HG03439 (cell line): ENCODE data around the gene SCARB1.

Experiments
- ATAC-seq: cut with Tn5 transposase; IDR thresholded peaks from one replicate; pipeline ENCODE4 v1.9.1; 2021; ENCODE audit warnings: mild to moderate bottlenecking, moderate library complexity; ENCODE audit not compliant: unreplicated experiment

The SCARB1 gene

DNA sequence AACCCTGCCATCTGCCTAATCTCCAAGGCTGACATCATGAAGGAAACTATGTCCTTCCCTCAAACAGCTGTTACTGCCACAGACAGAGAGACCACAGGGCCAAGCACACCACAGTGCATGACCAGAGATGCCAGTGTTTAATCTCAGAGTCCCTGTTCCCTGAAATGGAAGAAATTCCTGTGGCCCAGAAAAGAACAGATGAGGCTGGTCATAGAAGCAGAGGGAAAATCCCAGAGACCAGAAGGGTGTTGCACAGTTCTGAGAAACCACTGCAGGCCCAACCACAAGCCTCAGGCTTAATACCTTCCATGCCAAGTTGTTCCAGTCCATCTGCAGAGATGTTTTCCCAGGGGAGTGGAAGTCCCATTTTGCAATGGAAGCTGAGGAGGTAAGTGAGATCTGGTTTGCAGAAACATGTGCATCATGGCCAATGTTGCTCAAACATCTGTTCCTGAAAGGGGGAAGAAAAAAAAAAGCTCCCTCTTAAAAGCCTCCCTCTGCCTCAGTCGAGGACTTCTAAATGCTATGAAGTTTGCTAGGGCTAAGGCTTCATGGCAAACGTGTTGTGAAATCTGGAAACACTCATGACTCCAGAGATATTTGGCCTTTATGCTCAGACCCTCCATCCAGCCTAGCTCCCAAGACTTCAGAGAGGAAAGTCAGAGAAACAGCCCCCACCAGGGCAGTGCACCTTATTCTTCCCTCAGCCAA, 98.6 kb downstream of the SCARB1 start:
- ATAC-seq, result no peak

DNA sequence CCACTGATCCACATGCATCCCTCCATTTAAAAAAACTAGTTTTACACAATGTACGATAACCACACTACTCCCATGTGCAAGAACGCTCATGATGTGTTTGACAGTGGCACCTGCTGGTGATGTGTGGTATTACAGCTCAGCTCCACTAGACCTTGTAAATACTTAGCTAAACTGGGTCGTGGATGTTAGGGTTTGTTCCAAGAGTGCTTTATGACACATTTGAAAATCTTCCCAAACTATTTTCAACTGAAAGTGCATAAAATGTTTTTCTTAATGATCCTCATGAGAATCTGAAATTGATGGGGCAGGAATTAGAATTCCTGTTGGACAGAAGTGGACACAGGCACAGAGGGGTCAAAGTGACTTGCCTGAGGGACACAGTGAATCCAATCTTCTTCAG, 99.2 kb downstream of the SCARB1 start:
- no peak for ATAC-seq

DNA sequence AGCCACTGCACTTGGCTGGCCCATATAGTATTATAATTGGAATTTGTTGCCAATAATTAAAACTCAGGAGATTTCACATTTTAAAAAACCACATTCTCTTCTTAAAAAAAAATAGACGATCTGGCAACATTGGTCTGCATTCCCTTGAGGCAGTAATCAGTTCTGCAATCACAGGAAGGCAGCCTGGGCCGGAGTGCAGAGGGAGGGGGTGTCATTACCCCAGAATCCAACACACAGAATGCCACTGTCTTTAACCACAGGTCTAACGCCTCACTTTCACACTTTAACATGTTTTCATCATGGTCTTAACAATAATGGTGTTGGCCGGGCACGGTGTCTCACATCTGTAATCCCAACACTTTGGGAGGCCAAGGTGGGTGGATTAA, 100.1 kb downstream of the SCARB1 start:
- ATAC-seq, result no peak

DNA sequence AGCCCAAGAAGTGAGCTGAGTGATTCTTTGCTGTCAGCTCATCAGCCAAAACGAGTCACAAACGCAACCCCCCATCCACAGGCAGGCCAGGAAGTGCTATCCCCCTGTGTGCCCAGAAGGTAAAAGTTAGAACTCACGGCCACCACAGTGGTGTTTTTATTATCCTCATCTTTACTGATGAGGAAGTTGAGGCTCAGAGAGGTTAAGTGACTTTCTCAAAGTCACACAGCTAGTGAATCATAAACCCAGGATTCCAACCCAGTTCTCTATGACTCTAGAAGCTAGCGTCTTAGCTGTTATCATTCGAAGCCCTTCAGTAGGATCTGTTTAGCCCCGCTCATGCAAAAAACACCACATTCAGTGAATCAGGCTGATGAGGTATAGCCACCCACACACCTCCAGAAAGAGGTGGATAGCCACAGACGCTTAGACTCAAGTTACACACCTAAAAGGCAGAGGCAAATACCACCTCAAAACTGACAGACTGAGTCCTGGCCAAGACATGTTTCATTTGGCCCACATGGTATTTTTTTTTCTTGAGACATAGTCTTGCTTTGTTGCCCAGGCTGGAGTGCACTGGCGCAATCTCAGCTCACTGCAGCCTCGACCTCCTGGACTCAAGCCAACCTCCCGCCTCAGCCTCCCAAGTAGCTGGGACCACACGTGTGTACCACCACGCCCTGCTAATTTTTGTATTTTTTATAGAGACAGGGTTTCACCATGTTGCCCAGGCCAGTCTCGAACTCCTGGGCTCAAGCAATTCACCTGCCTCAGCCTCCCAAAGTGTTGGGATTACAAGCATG, 100.7 kb downstream of the SCARB1 start:
- no peak for ATAC-seq

DNA sequence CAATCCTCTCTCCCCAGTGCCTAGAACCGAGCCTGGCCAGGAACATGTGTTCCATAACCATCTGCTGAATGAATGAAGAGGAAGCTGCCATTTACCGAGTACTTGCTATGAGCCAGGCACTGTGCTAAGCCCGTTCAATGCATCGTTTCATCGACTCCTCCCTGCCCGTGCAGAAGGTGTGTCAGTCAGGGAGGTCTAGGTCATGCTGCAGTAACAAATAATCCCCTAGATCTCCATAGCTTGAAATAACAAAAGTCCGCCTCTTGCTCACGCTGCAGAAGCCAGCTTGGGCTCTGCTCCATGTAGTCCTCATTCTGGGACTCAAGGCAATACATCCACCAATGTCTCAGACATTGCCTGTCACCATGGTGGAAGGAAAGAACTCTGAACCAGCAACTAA, 101.3 kb downstream of the SCARB1 start:
- no peak for ATAC-seq

DNA sequence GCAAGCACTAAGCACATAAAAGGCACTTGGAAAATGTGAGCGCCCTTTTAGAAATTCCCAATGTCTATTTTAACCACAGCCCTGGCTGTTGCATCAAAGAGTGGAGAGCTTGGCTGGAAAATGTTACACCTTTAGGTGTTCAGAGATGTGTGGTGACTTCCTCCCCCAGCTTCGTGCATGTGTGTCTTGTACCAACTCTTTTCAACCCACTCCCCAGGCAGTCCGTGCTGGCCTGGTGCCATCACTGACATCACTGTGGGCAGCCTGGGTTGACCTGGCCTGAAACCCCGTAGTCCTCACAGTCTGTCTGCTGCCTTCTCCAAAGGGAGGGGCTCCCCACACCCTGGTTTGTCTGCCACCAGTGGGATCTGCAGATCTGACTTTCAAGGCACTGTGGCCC, 101.8 kb downstream of the SCARB1 start:
- ATAC-seq, result no peak

DNA sequence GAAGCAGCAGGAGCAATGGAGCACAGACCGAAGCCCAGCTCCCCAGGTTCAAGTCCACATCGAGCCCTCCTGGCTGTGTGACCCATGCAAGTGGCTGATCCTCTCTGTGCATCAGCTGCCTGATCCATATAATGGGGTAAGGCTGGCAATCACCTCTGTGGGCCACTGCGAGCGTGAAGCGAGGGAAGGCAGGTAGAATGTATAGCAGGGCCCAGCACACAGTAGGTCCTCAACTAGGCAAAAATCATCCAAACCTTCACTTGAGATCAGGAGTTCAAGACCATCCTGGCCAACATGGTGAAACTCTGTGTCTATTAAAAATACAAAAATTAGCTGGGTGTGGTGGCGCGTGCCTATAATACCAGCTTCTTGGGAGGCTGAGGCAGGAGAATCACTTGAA, 102.6 kb downstream of the SCARB1 start:
- ATAC-seq, result no peak

DNA sequence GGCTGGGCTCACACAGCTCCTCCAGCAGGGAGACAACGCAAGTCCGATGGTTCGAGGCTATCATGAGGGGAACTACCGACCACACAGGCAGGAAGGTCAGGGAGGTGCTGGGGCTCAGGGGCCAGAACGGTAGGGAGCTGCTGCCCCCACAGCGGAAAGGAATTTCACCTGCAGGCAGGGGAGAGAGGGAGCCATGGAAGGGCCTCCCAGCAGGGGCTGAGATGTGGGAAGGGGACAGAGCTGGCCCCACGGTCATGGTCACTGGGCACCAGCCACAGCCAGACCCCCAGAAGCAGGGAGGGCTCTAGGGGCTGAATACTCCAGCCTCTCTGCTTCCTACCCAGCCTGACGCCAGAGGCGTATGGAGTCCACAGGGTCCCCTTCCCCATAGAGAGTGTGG, 103.1 kb downstream of the SCARB1 start:
- ATAC-seq, result no peak

DNA sequence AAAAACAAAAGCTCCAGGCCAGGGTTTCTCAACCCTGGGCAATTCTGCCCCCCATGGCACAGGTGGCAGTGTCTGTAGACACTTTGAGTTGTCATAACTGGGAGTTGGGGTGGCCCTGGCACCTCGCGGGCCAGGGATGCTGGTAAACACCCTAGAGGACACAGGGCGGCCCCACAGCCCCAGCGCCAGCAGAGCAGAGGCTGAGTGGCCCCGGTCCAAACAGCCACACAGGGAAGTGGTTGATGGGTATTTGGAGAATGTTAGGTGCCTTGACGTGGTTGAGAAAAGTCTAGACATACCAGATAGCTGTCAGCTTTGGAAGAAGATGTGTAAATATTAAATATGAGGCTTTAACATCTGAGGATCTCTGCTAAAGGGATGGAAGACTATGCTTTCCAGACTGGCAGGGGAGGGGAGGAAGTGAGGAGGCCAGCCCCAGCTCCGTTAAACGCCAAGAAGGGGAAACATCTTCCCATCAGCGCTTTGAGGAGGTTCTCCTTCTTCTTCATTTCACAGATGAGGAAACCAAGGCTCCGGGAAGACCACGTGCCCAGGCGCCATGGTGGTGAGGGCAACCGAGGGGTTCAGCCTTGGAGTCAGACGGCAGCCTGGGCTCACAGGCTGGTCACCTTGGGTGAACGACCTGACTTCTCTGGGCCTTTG, 103.7 kb downstream of the SCARB1 start:
- ATAC-seq, result no peak

DNA sequence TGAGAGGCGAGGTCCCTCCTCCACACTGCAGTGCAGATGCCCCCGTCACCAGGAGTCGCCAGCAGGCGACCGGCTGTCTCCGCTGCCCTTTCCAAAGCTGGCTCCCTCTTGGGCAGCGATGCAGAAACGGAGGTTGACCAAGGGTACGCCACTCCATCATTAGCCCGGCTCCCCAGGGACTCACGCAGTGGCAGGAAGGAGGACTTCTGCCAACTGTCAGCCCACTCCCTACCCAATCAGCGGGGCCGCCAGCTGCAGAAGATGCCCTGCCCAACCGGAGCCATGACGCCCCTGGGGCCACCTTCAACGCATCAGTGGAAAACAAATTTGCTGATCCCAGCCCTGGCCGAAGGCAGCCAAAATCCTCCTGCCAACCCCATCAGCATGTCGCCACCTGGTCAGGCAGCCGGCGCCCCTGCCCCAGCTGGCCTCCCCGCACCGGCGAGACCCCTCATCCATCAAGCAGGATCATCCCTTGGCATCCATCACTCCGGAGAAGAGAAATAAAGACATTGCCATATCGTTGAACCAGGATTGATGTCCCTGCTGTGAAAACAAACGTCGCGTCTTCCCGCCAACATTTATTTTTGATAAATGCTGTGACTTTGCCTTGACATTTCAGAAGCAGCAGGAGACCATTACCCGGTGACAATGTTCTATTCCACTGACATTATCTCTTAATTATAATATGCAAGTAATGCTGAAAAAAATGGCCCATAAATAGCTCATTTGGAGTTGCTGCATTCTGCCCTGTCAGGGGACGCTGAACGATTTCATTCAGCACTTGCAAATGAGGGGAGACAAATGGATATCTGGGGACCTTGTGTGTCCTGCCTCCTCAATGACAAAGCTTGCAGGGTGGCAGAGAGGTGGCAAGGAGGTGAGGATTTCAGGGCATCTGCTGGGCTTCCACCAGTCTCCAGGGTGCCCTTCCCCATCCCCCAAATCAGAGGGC, 105.1 kb downstream of the SCARB1 start:
- ATAC-seq, result no peak

DNA sequence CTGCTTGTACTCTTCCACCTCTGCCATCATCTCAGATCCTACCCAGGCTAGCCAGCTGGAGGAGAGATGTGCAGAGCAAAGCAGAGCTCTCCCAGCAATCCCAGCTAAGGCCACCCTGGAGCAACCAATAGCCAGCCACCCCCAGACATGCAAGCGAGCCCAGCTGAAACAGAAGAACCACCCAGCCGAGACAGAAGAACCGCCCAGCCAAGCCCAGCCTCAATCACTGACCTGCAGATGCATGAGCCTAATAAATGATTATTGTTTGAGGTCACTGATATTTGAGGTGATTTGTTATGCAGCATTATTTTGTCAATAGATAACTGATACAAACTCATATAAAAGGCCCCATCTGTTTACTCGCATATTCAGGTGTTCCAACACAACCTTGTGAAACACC, 106.3 kb downstream of the SCARB1 start:
- no peak for ATAC-seq

DNA sequence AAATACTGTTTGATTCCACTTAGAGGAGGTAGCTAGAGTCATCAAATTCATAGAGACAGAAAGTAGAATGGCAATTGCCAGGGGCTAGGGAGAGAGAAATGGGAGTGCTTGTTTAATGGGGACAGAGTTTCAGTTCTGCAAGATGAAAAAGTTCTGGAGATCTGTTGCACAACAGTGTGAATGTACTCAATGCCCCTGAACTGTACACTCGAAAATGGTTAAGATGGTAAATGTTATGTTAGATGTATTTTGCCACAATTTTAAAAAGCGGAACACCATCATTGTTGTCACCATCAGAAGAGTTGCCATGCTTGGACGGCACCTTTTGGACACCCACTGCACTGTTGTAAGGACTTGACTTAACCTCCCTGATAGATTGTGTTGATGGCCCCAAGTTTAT, 106.9 kb downstream of the SCARB1 start:
- no peak for ATAC-seq

DNA sequence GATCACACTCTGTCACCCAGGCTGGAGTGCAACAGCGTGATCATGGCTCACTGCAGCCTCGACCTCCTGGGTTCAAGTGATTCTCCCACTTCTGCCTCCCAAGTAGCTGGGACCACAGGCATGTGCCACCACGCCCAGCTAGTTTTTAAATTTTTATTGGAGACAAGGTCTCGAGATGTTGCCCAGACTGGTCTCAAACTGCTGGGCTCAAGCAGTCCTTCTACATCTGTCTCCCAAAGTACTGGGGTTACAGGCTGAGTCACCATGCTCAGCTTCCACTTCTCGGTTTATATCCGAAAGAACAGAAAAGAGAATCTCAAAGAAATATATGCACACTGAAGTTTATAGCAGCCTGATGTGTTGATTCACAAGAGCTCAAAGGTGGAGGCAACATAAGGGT, 107.5 kb downstream of the SCARB1 start:
- ATAC-seq, result no peak

DNA sequence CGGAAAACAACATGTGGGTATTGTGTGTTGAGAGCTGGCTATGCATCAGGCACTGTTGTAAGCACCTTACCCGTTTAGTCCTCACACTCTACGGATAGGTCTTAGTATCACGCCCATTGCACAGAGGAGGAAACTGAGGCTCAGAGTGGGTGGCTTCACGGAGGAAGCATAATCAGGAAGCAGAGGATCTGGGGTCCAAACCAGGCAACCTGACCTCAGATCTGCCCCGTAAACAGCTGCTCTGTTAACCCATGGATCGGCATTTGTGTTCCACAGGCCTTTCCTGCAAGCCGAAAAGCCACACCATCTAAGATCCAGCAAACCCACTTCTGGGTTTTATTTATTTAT, 107.9 kb downstream of the SCARB1 start:
- ATAC-seq, result no peak

DNA sequence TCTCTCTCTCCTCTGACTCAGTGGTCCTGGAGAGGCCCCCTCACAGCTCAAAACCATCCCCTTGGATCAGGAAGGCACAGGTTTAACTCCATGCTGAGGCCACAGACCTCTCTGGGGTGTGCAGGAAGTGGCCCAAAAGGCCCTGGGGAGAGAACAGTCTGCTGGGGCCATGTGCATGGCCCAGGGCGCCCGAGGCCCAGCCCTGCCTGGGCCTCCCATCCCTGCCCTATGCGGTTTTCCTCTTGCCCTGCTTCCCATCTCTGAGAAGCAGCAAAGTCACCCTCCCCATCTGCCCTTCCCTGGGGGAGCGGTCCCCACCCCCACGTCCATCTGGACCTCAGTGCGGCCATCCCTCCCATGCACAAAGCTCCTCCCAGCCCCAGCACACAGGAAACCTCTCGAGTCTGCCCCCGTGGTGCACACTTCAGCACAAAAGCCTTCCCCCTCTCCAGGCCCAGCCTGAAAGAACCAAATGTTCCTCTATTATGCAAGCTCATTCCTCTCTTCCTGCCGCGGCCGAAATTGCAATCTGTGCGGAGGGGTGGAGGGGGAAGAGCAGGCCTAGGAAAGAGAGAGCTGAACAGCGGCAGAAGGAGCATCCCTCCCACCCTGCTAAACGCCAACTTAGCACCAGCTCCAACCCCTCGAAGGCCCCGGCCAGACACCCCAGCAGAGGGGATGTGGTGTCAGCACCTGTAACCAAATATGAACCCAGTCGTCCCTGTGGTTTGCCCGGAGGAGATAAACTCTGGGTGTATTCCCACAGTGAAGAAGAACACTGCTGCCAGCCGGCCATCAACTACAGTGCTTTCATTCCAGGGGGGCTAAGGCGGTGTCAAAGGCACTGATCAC, 108.5 kb downstream of the SCARB1 start:
- ATAC-seq, result no peak

DNA sequence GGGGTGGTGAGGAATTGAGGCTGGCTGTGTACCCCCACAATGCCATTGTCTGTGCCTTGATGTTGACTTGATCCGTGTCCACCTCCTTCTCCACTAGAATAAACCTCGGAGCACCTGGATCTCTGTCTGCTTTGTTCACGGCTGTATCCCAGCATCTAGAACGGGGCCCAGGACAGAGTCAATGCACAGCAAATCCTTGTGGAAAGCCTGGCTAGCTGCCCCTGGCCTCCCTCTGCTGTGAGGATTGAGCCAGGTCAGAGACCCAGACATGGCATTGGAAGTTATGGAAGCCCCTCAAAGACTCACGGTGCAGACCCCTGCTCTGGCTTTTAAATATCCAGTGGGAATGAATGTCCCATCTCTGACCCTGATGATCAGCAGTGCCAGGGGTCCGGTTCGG, 109.2 kb downstream of the SCARB1 start:
- no peak for ATAC-seq

DNA sequence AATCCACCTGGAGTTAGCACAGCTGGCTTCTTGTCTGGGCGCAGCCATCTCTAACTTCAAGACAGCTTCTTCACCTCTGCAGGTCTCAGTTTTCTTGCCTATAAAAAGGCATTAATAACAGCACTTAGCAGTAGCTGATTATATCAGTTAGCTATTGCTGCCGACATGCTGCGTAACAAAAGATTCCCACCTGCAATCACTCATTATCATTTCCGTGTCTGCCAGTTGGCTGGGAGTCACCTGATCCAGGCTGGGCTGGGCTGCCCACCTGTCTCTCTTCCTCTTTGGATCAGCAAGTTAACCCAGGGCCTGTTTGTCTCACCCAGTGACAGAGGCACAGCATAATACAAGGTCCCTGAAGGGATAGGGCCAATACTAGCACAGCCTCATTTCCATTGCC, 109.7 kb downstream of the SCARB1 start:
- no peak for ATAC-seq

DNA sequence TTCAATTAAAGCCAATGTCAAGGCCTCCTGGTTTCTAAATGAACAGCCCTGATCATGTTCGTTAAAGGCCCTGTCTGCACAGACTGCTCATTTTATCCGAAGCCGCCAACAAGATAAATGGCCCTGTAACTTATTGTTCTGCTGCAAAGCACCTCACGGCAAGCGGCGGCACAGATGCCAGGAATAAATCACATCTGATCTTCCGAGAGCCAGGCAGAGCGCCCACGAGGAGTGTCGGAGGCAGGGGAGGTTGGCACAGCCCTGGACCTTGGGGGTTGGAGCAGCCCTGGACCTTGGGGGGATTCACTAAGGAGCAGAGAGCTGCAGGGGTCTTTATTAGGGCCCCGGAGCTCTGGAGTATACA, 110.5 kb downstream of the SCARB1 start:
- no peak for ATAC-seq

DNA sequence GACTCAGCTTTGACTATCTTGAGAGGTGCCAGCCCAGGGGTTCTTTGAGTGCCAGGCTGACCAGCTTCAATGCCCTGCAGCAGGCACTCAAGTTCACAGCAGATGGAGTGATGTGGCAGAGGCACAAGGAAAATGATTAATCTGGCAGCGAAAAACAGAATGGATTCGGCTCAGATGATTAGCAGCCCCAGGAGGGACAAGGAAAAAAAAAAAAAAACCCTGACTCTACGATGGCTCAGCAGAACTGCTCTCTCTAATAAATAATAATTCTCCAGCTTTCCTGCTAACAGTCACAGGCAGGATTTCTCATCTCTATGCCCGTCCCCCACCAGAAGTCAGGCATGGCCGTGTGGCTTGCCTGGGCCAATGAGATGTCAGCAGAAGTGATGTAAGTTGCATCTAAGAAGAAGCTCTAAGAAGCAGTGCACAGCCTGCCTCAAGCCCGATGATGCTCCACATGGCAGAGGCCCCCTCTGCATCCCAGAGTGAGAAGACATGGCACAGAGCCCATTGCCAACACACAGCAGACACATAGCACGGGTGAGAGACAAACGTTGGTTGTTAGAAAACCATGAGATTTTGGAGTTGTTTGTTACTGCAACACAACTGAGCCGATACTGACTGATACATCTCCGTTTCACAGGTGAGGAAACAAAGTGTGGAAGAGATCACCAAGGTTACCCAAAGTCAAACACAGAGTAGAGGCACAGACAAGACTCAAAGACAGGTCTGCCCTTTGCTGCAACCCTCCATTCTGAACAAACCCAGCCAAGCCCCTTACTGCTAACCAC, 111.0 kb downstream of the SCARB1 start:
- ATAC-seq, result no peak
